Mammary epithelial cell (primary cell): ENCODE results near the gene LIPH.

ENCODE experiments used
- EZH2 ChIP-seq: IDR thresholded peaks from 2 replicates; pipeline ENCODE4 v1.6.1; 2012; ENCODE audit warnings: low read length, inconsistent platforms, borderline replicate concordance
- TF ChIP-seq, protein P1 (sequence below), 2 donors: IDR thresholded peaks in 1 of 2; conservative IDR thresholded peaks in 1 of 2; 2 replicates each; pipeline ENCODE4 v1.5.1; 2011 to 2012; ENCODE audit warnings: inconsistent platforms in 2 of 2, low read length in 2 of 2, mild to moderate bottlenecking in 2 of 2, control low read depth in 1 of 2, low read depth in 1 of 2; ENCODE audit not compliant: insufficient read depth in 1 of 2; ENCODE audit errors: extremely low read depth in 1 of 2

DNA sequence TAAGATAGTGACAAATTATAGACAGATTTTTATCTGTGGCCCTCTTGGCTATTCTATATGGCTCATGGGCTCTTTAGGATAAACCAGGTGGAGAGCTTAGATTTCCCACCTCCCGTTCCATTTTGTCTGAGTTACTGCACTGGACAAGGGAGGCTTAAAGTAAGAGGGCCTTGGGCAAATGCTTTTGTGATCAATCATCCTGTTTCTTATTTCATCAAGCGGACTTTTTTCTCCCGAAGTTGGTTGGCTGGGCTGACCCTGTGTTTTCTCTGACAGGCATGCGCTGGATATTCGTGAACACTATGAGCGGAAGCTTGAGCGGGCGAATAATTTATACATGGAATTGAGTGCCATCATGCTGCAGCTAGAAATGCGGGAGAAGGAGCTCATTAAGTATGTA, 86.9 kb downstream of the LIPH start:
- TF ChIP-seq EZH2: no peak
- TF ChIP-seq, protein P1, sequence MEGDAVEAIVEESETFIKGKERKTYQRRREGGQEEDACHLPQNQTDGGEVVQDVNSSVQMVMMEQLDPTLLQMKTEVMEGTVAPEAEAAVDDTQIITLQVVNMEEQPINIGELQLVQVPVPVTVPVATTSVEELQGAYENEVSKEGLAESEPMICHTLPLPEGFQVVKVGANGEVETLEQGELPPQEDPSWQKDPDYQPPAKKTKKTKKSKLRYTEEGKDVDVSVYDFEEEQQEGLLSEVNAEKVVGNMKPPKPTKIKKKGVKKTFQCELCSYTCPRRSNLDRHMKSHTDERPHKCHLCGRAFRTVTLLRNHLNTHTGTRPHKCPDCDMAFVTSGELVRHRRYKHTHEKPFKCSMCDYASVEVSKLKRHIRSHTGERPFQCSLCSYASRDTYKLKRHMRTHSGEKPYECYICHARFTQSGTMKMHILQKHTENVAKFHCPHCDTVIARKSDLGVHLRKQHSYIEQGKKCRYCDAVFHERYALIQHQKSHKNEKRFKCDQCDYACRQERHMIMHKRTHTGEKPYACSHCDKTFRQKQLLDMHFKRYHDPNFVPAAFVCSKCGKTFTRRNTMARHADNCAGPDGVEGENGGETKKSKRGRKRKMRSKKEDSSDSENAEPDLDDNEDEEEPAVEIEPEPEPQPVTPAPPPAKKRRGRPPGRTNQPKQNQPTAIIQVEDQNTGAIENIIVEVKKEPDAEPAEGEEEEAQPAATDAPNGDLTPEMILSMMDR (conservative IDR thresholded peaks at IDR 0.05 in 1 of 2, IDR thresholded peaks at IDR 0.05 in 1 of 2; ENCODE audit: extremely low read depth in 1 of 2, insufficient read depth in 1 of 2, low read depth in 1 of 2, low read length in 2 of 2): no peak
